SK-MEL-5 (cell line): Measurements from ENCODE around the gene TFF1. TPM values are rescaled to one million over a fixed set of nuclear protein-coding genes. Genes with fewer than 3 reads are reported as not detected.

Experiments used
- DNase-seq: peaks from one replicate; pipeline ENCODE4 v3.0.0-alpha.2; 2016; ENCODE audit warnings: low read depth, low spot score
- in situ Hi-C: cut with HindIII; loops from 2 replicates; pipeline ENCODE4 v1.10.0; 2016; ENCODE audit warnings: low sequenced_read_pairs, high pct_unique_total_duplicates, low pct_unique_long_range_greater_than_20kb
- total RNA-seq: library from RNA; depleted of rRNA; stranded (reverse); fragments of >200 nt; shearing (Covaris generic); gene quantifications from 2 replicates; pipeline ENCODE4 v1.2.3, GENCODE V29; 2014

TFF1 gene
- total RNA-seq, 1 experiment from 2014 or later = not detected

DNA sequence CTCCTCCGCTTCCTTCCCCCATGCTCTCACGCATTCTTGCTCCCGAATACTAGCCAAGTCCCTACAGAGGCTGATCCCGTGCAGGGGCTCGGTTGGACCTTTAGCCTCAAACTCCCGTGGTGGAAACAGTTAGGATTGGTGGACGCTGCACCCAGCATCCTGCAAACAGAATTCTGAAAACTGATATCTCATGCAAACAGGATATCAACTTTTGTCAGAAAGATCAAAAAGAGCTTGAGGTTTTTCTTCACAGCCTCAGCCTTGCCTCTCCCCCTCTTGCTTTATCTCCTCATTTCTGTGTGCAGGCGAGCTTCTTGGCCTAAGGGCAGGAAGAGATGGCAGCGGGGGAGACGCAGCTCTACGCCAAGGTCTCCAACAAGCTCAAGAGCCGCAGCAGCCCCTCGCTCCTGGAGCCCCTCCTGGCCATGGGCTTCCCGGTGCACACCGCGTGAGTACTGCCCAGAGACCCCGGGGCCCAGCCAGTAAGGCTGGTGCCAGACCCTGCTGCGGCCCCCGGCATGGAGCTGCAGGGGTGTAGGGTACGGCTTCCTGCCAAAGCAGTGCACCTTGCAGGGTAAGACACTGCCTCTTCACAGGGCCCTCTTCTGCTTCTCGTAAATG, 37.4 kb upstream of the TFF1 start, which contains the start of gene UBASH3A:
TSS of gene UBASH3A (plus strand) at position 292 of the 621 bp plus-strand sequence. CDS start at position 336, 44 bp downstream.
- no peak for DNase-seq
- in situ Hi-C loops = no loop called here

DNA sequence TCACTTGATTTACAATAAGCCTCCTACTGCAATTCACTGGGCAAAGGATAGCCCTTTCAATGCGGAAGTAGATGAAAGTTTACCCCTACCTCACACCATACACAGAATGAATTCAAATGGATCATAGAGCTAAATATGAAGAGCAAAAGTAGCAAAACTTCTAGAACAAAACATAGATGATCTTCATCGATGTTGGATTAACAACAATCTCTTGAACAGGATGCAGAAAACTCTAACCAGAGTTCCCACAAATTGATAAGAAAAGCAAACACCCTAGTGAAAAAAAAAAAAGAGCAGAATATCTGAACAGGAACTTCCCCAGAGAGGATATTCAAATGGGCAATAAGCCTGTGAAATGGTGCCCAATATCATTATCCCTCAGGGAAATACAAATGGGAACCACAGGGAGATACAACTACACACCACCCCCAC, 35.5 kb upstream of the TFF1 start:
- in situ Hi-C loops = no loop called here
- DNase-seq = no peak

DNA sequence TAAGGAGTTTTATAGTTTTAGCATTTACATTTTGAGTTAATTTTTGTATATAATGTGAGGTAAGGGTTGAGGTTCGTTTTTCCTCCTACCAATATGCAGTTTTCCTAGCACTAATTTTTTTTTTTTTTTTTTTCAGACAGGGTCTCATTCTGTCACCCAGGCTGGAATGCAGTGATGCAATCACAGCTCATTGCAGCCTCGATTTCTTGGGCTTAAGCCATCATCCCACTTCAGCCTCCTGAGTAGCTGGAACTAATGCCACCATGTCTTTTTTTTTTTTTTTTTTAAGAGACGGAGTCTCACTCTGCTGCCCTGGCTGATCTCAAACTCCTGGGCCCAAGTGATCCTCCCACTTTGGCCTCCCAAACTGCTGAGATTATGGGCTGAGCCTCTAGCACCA, 34.8 kb upstream of the TFF1 start:
- in situ Hi-C loops = no loop called here
- no peak for DNase-seq

DNA sequence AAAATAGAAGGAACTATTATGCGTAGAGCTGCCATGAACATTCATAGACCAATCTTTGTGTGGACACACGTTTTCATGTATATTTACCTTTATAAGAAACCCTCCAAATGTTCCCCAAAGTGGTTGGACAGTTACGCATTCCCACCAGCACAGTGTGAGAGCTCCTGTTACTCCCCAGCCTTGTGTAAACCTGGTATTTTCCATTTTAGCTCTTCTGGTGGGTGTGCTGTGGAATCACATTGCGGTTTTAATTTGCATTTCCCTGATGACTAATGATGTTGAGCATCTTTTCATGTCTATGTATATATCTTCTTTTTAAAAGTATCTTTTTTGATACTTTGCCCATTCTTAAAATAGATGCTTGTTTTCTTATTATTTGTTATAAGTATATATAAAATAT, 34.2 kb upstream of the TFF1 start:
- DNase-seq = no peak
- in situ Hi-C loops = no loop called here

DNA sequence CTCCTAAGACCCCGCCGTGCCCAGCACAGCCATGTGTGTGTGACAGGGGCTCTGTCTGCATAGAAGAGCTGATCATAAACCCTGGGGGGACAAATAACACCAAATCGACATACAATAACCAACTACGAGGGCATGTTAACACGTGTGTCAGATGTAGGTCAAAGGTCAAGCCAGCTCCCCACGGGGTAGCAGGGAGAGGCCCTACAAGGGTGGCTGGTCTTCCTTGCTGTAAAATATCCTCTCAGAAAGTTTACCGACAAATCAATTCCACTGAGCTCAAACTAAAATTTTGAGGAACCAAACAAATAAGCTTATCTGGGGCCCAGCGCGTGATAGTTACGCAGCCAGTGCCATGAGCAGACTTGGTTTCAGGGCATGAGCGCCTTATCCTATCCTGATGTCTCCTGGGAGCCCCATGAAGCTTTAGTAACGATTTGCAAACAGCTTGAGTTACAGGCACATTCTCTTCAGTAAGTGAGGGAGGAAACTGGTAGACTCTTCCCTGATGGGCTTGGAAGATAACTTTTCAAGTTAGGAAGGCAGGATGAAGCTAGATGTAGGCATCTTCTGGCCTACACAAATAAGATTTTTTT, 32.2 kb upstream of the TFF1 start:
- in situ Hi-C loops = no loop called here
- no peak for DNase-seq

DNA sequence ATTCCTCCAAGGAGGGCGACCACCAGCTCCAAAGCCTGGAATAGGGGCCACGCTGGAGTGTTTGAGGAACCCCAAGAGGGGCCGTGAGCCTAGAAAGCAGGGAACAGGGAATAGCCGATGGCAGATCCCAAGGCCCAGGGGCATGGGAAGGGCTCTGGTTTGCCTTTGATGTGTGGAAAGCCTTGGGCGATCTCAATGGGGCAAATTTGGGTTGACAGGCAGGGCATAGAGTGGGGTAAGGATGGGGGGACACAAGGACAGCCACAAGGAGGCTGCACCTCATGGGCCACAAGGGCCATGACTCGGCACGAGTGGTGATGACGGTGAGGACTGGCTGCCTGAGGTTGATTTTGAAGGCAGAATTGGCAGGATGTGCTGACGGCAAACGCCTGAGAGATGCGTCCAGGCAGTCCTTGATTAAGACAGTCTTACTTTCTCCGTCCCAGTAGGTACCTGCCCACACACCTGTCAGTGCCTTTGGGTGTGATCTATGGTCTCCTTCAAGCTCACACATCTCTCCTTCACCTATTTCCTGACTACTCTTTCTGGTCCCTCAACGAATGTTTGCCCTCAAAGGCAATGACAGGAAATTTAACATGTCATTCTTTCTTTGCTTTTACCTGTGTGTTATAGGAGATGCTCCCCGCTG, 31.5 kb upstream of the TFF1 start:
- in situ Hi-C loops = no loop called here
- DNase-seq = no peak

DNA sequence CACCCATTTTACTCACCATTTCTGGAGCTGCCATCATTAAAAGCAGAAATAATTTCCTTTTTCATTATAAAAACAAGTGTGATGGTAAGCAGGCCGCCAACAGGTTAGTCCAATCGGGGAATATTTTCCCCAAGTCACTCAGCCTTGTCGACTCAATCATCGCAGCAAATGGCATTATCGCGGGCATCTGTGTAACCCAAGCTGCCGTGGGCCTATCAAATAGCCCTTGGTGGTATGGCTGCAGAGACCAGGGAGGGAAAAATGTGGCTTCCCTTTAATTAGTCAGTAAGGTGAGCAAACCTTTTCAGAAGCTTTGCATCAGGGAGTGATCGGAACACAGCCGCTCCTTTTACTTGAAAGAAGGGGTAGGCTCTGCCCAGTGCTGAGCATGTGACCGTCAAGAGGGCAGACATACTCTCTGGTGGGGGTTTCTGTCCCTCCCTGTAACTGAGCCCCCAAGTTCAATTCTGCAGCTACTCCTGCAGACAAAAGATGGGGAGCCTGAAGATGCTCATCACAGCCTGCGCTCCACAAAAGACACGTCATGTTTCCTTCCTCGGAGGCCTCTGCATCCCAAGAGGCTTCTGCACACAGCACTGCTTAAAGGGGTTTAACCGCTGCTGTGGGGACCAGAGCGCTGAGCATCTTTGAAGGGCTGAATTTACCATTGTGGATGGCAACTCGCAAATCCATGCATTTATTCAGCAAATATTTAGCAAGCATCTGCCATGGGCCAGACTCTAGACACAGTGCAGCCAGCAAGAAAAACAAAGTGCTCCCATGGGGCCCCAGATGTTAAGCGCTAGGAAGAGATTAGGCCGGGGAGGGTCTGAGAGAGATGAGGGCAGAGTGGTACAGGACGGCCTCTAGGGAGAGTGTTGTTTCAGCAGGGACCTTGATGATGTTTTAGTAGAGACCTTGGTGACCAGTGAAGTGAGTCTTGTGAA, 30.7 kb upstream of the TFF1 start:
- in situ Hi-C loops = no loop called here
- DNase-seq = no peak

DNA sequence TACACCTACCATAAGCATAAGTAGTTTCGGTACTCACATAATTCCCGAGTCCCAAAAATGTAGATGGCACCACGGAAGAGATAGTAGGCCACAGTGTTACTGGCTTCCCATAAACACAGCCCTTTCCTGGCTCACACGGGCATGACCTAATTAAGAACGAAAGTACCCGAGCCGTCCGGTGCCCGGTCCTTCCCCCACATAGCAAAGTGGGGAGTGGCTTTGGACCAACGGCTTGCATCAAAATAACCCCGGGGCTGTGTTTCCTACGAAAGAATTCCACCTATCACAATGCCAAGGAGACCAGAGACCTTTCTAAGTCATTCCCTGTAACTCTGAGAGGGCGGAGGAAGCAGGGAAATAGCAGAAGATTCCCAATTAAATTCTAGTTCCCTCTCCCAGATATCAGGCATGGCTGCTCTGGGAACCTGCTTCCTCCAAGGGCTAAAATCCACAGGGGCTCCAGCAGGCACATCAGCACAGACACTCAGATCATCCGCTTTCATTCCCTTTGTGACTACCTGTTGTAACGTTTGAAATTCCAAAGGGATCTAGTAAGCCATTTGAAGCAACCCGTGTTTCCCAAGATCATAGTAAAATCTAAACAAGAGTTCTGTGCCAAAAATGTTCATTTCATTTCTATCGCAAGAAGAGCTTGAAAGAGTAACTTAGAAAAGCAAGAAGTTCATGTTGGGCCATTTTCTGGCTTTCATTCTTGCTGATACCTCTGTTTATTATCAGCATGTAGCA, 29.7 kb upstream of the TFF1 start, which contains the start of gene TMPRSS3:
TSS of gene TMPRSS3 (minus strand) at position 148 of the 747 bp plus-strand sequence. CDS start 635 bp downstream, outside the sequence.
- DNase-seq = no peak
- in situ Hi-C loops = no loop called here

DNA sequence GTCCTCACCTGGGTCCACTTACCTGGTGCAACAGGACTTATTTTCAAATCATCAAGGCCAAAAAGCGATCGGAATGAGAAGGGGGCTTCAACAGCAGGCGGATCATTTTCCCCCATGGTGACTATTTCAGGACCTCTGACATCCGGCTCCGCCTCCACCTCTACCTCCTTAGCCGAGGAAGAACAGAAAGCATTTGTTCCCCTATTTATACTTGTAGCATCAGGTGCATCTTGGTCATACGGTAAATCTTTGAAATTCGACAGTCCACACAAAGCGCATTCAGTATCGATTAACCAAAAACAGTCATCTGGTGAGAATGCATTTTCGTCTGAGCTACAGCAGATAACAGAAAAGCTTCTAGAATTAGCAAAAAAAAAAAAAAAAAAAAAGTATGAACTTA, 29.0 kb upstream of the TFF1 start:
- in situ Hi-C loops = no loop called here
- no peak for DNase-seq

DNA sequence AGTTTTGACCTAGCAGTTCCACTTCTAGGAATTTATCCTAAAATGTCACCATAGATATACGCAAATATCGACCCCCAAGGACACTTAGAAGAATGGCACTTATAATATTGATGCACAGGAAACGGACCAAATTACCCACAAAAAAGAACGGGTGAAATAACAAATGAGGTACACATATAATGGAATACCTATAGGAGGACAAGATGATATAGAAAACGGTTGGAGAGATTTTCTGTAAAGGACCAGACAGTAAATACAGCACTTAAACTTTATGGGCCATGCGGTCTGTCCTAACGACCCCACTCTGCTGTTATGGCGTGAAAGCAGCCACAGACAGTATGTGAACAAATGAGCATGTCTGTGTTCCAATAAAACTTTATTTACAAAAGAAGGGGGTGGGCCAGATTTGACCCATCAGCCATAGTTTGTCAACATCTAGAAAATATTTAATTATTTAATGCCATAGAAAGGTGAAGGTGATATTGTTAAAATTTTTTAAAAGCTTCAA, 27.2 kb upstream of the TFF1 start:
- in situ Hi-C loops = no loop called here

DNA sequence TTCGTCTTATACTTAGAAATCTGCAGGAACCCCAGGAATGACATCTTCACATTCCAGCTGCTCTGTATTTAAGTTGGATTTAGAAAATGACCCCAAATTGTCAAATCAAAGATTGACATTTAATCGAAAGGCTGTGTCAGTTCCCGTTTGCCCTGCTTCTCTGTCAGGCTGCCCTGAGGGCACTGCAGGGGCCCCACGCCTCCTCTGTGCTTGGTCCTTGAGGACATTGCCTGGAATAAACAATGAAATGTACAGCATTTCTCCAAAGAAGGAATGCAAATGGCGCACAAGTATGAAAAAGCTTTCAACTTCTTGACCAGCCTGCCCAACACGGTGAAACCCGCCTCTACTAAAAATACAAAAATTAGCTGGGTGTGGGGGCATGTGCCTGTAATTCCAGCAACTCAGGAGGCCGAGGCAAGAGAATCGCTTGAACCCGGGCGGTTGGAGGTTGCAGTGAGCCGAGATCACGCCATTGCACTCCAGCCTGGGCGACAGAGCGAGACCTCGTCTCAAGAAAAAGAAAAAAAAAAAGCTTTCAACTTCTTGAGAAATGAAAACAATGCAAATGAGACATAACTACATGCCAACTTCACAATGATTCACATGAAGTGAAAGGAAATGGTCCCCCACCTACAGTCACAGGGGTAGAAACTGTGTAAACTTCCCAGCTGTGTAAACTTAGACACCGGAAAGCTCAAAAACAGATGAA, 26.6 kb upstream of the TFF1 start:
- in situ Hi-C loops = no loop called here
- DNase-seq = no peak

More for the DNA sequence above, 27.2 kb upstream of the TFF1 start:
- DNase-seq = no peak

DNA sequence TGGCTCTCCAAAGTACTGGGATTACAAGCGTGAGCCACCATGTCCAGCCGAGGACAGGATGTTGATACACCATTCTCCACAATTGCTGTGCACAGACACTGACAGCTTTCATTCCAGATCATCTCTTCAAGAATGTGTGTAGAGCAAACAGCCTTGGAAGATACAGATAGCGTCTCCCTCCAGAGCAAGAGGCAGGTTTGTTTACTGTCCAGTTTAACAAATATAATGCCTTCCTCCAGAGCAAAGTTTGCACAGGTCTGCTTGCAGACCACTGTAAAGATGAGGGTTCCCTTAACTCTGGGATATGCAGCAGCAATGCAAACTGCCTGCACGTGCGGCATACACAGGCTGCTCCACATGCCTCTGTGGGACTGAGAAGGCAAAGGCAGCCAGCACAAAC, 25.0 kb upstream of the TFF1 start:
- in situ Hi-C loops = no loop called here

DNA sequence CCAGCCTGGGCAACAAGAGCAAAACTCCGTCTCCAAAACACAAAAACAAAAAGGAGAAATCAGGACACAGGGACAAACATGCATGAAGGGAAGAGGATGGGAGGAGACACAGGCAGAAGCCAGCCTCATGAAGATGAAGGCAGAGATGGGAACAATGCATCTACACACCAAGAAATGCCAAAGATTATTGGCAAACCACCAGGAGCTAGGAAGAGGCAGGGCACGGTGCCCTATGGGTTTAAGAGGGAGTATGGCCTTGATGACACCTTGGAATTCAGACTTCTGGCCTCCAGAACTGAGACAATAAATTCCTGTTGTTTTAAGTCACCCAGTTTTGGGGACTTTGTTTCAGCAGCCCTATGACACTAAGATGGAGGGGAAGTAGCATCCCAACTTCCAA, 24.4 kb upstream of the TFF1 start:
- in situ Hi-C loops = no loop called here
- no peak for DNase-seq

More for the DNA sequence above, 25.0 kb upstream of the TFF1 start:
- no peak for DNase-seq

DNA sequence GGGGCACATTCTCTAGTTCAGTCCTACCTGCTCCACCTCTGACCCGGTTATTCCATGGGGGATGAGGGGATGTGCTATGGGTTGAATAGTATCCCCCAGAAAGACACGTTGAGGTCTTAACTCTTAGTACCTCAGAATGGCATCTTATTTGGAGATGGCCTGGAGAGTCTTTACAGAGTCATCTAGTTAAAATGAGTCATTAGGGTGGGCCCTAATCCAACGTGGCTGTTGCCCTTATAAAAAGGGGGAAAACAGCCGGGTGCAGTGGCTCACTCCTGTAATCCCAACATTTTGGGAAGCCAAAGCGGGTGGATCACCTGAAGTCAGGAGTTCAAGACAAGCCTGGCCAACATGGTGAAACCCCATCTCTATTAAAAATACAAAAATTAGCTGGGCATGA, 23.9 kb upstream of the TFF1 start:
- no peak for DNase-seq
- in situ Hi-C loops = no loop called here

DNA sequence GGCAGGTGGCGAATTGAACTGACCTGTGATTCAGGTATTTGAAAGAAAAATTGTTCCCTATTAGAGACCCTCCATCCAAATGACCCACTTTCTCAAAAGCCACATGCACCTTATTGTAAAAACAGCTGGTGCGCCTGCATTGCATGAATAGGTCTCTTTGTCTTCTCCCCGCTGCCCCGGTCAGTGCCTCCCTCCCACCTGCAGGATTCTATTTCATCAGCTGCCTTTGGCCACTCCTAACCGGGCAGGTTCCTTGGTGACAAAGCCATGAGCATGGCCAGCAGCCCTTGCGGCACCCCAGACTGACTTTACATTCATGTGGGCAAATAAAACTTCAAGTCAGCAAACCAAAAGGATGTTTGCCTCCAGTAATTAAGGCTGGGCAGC, 23.1 kb upstream of the TFF1 start:
- in situ Hi-C loops = no loop called here
- DNase-seq = no peak

DNA sequence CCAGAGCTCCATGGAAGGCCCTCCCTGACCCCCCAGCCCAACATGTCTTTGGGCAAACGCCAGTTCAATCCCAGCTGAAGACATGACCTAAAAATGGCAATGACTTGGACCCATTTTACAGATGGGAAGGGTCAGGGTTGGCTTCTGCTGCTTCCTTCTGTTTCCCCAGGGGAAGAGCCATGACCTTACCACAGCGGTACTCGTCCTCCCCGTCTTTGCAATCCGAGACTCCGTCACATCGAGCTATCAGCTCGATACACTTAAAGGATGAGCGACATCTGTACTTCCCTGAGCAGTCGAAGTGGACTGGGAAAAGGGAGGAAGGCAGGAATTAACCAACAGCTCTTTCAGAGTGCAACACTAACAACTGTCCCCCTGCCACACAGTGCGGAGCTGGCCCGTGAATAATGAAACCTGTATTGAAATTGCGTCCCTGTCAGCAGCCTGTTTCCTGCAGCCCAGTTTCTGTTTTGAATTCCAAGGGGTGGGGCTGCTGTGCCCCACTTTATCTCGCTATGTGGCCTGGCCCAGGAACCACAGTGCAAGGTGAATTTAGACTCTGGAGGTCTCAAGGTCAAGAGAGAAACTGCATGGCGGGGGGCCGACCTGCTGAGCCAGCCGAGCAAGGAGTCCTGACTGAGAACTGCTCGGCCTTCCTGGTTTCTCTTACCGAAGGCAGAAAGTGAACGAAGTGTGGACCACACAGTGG, 22.6 kb upstream of the TFF1 start:
- in situ Hi-C loops = no loop called here
- DNase-seq = no peak
